MV-4-11 (cell line): ENCODE results near the gene ASTN2.
A peak's percentile ranks its signal among the peaks of the same experiment; 100 is the strongest.

Experiments
- DNase-seq: peaks from one replicate; lab custom pipeline; 2025; lab: John Stamatoyannopoulos, UW

Gene ASTN2

DNA sequence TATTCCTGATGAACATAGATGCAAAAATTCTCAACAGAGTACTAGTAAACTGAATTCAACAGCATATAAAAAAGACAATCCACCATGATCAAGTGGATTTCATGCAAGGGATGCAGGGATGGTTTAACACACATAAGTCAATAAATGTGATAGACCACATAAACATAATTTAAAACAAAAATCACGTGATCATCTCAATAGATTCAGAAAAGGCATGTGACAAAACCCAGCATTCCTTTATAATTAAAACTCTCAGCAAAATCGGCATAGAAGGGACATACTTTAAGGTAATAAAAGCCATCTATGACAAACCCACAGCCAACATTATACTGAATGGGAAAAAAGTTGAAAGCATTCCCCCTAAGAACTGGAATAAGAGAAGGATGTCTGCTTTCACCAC, 894.6 kb downstream of the ASTN2 start:
- no peak for DNase-seq

DNA sequence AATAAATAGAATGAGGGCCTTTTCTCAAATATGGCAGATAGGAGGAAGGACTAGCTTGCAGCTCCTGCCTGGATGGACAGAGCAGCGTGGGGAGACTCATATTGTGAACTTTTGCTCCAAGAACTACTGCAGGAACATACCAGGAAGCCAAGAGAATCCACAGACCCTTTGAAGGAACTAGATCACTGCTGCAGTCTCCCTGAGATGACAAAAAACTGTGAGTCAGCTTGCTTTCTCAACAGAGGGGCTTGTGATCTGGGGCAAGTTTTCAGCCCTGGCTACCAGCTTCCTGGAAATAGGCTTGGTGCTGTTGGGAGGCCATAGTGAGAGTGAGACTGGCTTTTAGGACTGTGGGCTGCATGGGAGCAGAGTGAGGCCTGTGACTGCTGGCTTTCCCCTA, 898.4 kb downstream of the ASTN2 start:
- DNase-seq: no peak

DNA sequence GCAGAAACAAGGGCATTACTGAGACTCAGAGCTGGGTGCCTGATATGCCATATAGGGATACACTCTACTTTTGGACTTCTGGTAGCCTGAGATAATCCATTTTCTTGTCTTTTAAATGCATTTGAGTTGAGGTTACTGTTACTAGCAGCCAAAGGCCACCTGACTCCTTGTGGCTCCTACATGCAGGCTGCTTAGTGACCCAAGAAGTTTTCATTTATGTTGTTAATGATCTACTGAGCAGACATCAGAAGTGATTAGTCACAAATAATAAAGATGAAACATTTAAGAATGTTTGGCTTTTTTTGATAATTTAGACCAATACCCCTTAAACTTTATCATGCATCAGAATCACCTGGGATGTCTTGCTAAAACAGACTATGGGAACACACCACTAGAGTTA, 899.3 kb downstream of the ASTN2 start:
- no peak for DNase-seq

DNA sequence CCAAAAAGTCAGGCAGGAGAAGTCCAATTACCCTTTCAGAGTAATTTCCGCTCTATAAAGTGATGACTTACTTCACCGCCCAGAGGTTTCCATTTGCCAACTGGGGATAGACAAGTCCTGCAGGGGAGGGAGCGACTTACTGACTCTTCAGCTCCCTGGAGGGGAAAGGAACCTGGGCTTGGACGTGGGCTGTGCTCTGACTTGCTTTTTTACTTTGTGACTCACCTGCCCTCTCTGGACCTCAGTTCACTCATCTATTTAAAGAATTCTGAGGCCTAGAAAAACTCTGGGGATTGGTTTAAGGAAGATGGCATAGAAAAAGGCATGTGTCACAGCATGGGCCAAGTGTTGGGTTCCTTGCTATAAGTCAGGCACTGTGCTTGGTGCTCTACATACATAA, 908.2 kb downstream of the ASTN2 start:
- DNase-seq: no peak

DNA sequence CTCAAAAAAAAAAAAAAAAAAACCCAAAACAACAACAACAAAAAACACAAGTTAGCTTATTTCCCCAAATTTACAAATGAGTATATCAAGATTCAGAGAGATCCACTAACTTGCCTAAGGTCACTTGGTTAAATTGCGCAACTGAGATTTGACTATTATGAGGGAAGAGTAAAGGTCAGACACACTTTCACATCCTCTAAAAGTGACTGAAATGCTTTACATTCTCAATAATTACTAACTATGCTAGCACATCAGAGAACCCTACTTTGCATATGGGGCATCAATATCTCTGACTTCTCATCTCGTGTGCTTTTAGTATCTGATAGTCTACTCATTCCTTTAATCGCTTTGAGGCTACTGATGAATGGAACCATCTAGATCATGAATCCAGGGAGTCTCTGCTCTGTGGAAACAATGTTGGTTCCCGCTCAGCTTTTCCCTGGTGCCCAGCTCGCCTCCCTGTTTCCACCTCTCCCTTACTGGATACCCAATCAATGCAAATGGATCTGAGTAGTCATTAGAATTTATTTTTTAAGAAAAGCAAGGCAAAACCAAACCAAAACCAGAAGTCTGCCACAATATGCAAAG, 909.9 kb downstream of the ASTN2 start:
- DNase-seq: peak; percentile 63

DNA sequence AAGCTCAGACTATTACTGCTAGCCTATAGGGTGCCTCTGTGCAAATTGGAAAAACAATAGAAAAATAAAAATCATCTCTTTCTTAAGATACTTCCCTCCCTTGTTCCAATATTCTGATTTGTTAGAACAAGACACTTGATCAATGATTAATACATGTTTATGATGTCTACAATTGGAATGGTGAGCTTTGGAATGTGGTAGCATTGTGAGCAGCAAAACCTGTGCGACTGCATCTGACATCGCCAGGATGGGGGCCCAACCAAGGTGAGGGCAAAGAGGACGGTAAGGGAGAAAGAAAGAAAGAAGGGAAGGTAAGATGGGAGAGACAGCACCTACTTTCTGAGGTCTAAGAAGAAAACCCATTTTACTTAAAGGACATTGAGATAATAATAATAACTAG, 910.8 kb downstream of the ASTN2 start:
- no peak for DNase-seq

GRCh38 chr9:116502746-116503145, 912.1 kb downstream of the ASTN2 start:
- no peak for DNase-seq

GRCh38 chr9:116501871-116502270, 913.0 kb downstream of the ASTN2 start:
- no peak for DNase-seq

GRCh38 chr9:116499986-116500871, 914.6 kb downstream of the ASTN2 start:
- no peak for DNase-seq

- DNase-seq: no peak
These were observed 915.4 kb downstream of the ASTN2 start for GRCh38 chr9:116499434-116499833.

DNA sequence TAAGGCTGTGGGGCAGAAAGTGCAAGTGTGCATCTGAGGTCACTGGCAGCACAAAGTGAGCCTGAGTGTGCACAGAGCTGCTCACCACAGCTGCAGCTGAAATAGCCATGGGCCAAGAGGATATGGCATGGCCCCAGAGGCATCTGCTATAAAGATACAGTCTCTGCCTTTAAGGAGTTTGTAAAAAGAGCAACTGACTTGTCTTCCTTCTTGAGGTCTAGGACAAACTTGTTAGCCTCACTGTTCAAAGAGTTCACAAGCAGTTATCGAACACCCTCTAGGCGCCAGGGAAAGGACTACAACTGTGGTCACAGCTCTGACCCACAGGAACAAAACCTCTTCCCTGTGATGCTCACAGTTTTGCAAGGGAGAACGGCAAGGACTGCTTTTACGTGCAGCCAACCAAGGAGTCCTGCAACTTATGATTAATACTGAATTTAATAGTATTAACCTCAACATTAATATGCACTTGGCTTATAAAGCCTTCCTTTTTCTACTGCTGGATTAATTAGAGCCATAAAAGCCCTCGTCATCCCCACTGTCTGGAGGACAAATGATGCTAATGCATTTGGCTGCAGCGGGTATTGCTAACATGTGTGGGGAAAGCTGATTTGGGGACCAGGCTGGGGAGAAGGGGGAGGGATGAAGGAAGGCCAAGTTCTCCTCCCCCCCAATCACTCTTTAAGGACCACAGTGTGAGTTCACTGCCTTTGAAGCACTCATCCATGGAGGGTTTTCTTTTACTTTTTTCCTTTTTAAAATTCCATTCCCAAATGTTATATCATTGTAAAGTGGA, 917.6 kb downstream of the ASTN2 start:
- DNase-seq: no peak

DNA sequence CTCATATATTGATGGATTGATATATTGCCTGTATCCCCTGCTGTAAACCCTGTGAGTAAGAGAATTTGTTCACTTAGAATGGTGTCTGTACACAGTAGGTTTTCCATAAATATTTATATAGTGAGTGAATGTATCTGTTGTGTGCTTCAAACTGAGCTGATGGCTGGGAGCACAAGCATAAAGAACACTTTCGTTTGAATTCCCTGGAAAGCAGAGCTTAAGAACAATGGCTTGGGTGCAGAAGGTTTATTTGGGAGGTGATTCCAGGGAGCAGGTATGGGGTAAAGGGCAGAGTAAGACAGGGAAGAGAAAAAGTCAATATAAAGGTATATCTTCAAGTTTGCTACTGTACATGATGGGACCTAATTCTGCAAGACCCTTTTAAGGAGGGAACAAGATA, 918.7 kb downstream of the ASTN2 start:
- DNase-seq: no peak

GRCh38 chr9:116495725-116496124, 919.1 kb downstream of the ASTN2 start:
- DNase-seq: no peak

- no peak for DNase-seq
These were observed 919.8 kb downstream of the ASTN2 start for GRCh38 chr9:116494815-116495634.

DNA sequence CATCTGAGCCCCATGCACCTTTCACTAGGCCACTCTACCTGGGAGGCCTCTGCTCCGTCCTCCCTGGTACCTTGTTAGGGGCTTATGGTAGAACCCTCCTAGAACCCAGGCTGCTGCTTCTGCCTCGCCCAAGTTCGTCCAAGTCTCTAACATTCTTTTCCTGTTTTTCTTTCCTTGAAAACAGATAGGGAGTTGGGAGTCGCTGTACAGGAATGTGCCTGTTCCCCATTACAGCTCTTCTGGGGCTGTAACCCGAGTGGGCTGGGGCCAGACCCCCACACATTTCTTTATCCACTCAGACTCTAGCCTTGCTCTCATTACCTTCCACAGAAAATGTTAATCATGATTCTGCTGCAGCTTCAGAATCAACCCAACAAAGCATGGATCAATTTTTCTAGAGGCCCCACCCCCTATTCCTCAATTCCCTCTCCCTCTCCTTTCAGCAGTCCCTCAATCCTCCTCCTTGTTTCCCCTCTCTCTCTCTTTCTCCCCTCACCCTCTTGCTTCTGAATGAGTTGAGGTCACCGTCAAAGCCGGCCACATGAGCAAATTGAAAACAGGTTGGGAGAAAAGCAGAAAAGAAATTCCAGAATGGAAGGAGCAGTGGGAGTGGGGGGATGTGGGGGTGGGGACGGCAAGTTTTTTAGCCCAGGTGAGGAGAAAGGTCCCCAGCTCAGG, 921.5 kb downstream of the ASTN2 start:
- no peak for DNase-seq

- no peak for DNase-seq
These were observed 923.2 kb downstream of the ASTN2 start for GRCh38 chr9:116491659-116492058.

DNA sequence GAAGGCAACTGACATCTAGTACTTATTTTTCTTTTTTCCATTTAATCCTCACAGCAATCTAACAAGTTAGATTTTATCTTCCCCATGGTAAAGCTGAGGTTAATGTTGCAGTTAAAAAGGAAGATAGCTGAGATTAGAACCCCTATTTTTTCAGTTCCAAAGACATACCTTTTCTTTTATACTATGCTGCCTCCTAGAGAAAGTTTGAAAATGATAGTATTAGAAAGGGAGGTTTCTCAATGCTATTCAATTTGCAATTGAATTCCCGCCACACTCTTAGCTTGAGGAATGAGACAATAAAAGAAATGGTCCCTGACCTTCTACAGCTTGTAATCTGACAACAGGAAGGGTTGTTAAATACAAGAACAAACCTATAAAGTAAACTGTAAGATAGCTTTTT, 923.6 kb downstream of the ASTN2 start:
- no peak for DNase-seq

GRCh38 chr9:116490321-116490720, 924.5 kb downstream of the ASTN2 start:
- DNase-seq: no peak

- no peak for DNase-seq
These were observed 926.5 kb downstream of the ASTN2 start for GRCh38 chr9:116488373-116488772.

GRCh38 chr9:116484492-116485061, 930.3 kb downstream of the ASTN2 start:
- DNase-seq: no peak
